Skeletal muscle cell (primary cell): Measurements from ENCODE around the gene UCK1.
"Not testable (repeated sequence)": the region's sequence is repeated elsewhere in the genome, so short reads cannot be mapped to it uniquely, and the experiment has no call there.

Experiments used
- DNase-seq: peaks from one replicate; pipeline ENCODE4 v3.0.0-alpha.2; 2010; ENCODE audit warnings: low read depth
- H3K4me3 ChIP-seq: 2 replicates; pipeline ENCODE4 v1.5.1; 2011; ENCODE audit warnings: low read depth, mild to moderate bottlenecking, control low read depth, low read length, moderate library complexity

The UCK1 gene

DNA sequence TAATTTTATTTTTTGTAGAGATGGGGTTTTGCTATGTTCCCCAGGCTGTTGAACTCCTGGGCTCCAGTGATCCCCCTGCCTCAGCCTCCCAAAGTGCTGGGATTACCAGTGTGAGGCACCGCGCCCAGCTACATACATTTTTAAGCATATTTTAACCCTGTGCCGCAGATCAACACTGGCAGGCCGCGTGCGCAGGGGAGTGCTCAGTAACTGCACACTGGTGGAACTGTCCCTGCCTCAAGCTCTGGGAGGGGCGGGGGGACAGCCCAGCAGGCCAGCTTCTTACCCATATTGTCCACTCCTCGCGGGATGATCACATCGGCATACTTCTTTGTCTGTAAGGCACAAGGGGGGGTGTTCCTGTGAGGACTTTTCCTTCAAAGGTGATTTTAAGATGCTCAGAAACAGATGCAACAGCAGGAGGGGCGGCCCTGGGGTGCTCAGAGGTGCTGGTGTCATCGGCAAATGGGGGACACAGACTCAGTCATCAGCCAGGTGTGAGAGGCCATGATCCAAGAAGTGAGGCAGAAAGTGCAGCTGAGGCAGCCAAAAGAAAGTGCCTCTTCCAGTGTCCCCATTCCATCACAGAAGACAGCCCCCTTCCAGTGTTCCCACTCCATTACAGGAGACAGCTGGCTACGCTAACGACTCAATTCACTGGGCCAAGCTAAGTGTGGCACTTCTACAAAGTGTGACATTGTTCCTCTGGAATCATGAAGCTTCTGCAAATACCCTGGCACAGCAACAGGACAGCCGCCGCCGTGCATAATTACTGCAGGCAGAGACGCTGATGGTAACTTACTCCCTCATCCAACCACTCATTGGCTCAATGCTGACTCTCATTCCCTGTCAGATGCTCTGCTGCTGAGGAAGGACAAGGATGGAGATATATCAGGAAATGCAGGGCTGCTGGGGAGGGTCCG, 5.2 kb downstream of the UCK1 start:
- DNase-seq, result no peak
- H3K4me3 ChIP-seq, result no peak overlapping the region

DNA sequence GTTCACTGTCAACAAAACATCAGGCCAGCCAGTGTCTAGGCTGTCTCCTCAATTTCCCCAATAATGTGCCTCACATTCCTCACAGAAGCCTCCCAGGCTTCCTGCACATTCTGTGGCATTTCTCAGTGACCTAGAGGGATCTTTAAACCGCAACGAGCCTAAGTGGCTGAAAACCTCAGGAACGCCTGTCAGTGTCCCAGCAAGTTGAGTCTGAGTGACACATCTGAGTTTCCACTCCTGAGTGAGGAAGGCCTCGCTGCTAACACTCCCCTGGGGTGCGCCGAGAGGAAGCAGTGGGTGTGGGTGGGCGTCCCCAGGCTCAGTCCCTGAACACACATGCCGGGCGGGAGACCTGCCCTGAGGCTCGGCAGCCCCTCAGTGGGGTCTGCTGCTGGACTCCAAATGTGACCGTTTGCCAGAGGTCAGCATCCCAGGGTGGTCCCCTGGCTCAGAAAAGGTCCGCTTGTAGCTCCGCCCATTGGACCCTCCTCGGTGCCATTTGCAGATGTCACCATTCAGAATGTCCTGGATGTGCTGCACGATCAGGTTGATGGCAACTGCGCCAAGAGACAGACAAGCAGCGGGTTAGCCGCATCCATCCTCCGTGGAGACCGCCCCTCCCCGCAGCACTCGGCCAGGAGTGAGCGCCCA, 6.3 kb downstream of the UCK1 start:
- no peak overlapping the region for H3K4me3 ChIP-seq
- DNase-seq, result no peak

DNA sequence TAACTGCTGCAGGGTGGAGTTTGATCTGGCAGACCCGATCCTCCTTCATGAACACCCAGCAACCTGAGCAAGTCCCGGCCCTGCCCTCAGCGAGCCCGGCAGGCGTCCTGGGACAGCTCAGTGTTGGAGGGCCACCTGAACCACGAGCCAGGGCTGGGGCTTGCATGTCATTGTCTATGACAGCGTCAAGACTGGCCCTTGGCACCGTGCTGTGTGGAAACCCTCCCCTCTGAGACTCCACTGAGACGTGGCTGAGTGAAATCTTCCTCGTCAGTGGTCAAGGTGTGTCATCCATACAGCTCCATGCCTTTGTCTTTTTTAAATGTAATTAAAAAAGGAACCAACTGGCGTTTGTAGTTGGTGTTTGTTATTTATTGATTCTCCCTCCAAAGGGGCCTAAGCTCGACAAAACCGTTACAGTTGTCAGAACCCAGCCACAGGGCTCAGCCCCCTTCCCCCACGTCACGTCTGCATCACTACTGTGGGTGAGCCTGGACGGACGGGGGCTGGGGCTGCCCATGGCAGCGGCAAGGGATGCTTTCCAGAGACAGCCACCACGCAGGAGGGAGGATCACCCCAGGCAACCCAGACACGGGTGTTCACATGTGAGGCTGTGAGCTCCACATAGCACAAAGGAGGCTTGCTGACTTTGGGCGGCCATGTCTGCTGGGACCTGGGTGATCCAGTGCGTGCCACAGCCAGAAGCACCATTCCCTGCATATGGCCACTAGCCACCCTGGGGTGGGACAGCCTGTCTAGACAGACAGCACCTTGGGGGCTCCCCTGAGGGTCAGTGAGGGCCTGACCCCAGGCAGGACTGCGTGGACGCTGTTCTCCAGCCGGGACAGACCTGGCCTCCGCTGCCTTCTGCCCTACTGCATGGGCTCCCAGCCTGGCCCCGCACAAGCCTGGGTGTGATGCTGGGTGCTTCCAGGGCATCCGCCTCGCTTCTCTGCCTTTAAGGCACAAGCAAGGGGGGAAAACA, 7.3 kb downstream of the UCK1 start:
- no peak for DNase-seq
- H3K4me3 ChIP-seq, result no peak overlapping the region

DNA sequence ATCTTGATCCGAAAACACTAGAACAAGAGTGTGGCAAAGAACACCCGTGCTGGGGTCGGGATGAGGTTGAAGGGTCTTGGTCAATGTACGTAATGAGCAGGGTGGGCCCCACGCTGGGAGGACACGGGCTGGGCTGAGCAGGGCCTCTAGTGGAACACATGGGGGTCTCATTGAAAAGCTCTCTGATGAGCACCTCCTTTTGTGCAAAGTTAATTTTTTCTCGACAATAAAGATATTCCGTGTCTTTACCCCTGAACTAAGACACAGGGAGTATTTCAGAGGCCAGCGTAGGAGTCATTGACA, 8.0 kb downstream of the UCK1 start:
- DNase-seq, result no peak
- no peak overlapping the region for H3K4me3 ChIP-seq

DNA sequence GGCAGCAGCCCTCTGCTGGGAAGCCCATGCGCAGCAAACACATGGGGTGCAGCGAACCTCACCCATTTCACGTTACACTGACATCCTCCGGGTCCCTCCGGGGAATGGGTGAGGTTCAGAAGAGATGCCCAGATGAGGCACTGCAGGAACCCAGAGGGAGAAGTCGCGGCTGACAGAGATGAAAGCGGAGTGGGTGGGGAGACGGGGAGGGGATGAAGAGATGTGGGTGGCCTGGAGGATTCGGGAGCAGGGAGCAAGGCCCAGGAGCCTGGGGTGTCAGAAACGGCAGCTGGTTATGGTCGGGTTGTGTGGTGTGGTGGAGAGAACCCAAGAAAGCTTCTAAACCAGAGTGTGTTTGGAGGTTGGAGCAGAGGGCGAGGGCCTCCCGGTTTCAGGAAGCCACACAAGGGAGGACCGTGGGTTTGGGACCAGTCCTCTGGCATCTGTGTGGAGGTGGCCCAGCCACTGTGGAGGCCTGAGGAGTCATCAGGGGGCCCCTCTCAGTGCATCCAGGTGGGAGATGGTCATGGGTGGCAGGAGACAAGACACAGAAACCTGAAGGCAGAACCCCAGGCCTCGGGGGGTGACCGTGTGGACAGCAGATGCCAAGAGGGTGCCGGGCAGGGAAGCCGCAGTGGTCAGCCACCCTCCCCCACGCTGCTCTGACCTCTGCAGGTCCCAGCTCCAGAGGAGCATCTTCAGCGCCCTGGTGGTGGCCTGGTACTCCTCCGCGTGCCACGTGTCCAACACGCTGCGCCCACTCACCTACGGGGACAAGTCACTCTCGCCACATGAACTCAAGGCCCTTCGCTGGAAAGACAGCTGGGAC, 8.6 kb downstream of the UCK1 start:
- no peak overlapping the region for H3K4me3 ChIP-seq
- no peak for DNase-seq

DNA sequence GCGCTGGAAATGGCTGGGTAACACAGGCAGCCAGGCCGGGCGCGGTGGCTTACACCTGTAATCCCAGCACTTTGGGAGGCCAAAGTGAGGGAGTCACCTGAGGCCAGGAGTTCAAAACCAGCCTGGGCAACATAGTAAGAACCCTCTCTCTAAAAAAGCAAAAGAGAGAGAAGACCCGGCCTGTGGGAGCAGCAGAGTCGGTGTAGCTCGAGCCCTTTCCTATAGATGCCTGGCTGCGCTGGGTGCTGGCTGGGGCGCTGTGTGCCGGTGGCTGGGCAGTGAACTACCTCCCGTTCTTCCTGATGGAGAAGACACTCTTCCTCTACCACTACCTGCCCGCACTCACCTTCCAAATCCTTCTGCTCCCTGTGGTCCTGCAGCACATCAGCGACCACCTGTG, 9.2 kb downstream of the UCK1 start:
- DNase-seq, result no peak
- H3K4me3 ChIP-seq, result no peak overlapping the region

DNA sequence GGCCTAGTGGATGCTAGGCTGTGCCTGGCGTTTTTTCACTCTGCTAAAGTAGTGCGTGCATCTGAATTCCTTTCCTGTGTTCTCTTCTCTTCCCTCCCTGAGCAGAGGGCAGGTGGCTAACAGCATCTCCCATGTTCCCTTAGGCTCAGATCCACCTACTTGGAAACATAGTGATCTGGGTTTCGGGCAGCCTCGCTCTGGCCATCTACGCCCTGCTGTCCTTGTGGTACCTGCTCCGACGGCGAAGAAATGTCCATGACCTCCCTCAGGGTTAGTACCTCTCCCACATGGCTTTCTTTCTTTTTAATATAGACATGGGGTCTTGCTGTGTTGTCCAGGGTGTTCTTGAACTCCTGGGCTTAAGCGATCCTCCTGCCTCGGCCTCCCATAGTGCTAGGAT, 9.9 kb downstream of the UCK1 start:
- no peak overlapping the region for H3K4me3 ChIP-seq
- no peak for DNase-seq

DNA sequence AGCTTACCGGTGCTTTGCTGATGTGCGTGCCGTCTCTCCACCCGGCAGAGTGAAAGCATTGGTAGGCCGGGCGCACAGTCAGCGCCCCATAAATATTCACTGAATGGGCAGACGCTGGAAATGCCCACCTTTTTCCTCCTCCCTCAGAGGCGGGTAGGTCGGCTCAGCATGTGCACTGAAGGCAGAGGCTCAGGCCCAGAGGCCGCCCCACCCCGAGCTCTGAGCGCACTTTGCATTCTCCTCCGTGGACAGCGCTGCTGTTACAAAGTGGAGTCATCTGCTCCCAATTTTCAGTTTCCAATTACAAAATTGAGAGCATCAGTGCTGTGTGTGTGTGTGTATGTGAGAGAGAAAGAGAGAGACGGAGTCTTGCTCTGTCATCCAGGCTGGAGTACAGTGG, 10.6 kb downstream of the UCK1 start:
- no peak overlapping the region for H3K4me3 ChIP-seq
- no peak for DNase-seq

DNA sequence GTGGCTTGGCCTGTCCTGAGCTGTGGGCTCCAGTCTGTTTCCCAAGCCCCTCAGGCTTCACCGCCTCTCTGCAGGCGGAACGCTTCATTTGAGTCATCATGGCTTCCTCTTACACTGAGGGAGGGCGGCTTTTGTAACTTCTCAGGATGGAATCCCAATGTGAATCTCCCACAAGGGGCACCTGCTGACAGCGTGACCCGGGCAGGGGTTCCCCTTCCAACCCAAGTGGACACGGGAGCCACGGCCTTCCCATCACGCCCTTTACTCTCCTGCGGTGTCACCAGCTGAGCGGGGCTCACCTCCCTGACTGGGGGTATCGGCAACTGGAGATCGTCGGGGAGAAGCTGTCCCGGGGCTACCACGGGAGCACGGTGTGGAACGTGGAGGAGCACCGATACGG, 12.5 kb downstream of the UCK1 start:
- no peak for DNase-seq
- no peak overlapping the region for H3K4me3 ChIP-seq

DNA sequence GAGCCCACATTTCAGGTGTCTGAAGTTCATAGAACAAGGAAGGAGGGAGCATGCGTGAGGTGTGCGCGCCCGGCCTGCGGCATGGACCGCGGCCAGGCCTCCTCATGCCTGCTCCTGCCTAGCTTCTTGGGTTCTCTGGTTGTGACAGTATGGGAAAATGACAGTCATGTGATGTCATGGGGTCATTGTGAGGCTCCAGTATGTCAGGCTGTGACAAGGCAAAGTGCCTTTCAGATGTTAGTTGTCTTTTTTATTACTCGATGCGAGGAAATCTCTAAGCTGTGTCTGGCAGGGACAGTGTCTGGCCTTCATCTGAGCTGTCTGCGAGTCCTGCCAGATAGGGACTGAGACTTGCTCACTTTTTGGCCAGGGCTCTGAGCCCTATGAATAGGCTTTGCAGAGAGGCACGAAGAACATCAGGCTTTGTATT, 13.3 kb downstream of the UCK1 start:
- no peak overlapping the region for H3K4me3 ChIP-seq
- DNase-seq, result no peak

DNA sequence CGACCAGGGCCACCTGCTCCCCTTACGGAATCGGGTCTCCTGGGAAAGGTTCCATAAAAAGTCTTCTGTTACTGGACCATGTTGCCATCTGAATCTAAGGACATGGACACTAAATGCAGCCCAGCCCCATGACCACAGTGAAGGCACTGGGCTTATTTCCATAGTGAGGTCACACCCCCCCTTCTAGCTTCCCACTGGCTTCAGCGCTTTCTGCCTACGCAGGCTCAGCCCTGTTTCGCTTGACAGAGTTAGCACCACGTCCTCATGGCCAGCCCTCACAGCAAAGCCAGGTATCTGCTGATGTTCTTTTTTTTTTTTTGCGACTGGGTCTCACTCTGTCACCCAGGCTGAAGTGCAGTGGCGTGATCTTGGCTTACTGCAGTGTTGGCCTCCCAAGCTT, 14.1 kb downstream of the UCK1 start:
- no peak overlapping the region for H3K4me3 ChIP-seq
- DNase-seq, result no peak

DNA sequence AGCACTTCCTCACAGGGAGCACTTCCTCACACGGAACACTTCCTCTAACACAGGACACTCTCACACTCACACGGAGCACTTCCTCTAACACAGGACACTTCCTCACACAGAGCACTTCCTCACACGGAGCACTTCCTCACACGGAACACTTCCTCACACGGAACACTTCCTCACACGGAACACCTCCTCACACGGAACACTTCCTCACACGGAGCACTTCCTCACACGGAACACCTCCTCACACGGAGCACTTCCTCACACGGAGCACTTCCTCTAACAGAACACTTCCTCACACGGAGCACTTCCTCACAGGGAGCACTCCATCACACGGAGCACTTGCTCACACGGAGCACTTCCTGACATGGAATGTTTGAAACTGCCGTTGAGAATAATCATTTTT, 15.0 kb downstream of the UCK1 start:
- H3K4me3 ChIP-seq, result no peak overlapping the region
- no peak for DNase-seq

DNA sequence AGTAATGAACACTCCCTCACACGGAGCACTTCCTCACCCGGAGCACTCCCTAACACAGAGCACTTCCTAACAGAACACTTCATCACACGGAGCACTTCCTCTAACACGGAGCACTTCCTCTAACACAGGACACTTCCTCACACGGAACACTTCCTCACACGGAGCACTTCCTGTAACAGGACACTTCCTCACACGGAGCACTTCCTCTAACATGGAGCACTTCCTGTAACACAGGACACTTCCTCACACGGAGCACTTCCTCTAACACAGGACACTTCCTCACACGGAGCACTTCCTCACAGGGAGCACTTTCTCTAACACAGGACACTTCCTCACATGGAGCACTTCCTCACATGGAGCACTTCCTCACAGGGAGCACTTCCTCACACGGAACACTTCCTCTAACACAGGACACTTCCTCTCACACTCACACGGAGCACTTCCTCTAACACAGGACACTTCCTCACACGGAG, 15.5 kb downstream of the UCK1 start:
- not testable (repeated sequence) for DNase-seq

DNA sequence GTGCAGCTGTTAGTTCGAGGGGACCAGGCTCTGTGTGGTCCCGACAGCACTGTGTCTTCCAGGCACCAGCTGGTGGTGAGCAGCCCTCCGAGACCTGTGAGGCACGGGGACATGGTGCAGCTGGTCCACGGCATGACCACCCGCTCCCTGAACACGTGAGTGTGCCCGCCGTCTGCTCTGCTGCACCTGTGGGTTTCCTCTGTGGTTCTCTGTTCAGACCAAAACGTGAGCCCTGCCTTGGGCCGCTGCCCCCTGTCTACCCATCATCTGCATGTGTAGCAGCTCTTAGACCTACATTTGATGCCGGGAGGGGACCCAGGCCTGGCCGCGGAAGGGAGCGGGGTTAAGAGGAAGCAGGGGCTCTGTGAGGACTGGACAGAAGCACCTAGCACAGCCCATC, 17.9 kb downstream of the UCK1 start:
- H3K4me3 ChIP-seq, result no peak overlapping the region
- DNase-seq, result no peak

More for the DNA sequence above, 15.5 kb downstream of the UCK1 start:
- H3K4me3 ChIP-seq, result not testable (repeated sequence)

DNA sequence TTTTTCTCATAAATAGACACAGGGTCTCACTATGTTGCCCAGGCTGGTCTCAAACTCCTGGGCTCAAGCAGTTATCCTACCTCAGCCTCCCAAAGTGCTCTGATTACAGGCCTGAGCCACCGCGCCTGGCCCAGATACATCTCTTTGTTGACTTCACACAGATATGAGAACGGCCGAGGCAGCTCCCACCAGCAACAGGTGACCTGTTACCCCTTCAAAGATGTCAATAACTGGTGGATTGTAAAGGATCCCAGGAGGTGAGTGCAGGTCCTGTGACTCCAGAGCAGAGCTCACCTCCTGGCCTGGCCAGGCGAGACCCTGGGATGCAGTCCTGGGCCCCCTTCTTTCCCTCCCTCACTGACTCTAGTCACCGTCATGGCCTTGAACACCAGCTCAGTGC, 19.2 kb downstream of the UCK1 start:
- no peak for DNase-seq

DNA sequence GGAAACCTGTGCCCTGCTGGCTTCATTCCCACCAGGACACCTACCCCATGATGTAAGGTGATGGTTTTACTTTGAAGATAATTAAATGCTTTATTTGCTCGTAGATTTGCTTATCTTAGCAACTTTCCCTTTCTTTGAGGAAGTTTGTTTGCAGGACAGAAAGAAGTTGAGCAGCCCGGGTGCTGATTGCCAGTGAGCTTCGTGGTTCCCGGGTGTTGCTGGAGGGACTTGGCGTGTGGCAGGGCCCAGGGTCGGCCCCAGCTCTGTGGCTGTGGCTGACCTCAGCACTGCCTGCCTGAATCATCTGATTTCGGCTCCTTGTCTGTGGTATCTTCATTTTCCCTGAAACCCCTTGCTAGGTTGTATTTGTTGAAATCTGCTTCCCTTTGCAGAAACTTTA, 19.6 kb downstream of the UCK1 start:
- no peak for DNase-seq
- no peak overlapping the region for H3K4me3 ChIP-seq

More for the DNA sequence above, 19.2 kb downstream of the UCK1 start:
- H3K4me3 ChIP-seq, result no peak overlapping the region

DNA sequence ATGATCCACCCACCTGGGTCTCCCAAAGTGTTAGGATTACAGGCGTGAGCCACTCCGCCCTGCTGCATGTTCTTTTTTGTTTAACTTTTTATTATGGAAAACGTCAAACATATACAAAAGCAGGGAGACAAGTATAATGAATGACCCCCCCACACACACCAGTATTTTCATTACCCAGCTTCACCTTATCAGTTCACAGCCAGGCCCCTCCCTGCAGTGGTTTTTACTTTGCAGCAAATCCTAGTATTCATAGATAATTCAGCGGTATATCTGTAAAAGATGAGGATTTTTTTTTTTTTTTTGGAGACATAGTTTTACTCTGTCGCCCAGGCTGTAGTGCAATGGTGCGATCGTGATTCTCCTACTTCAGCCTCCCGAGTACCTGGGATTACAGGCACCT, 26.1 kb downstream of the UCK1 start:
- DNase-seq, result no peak
- H3K4me3 ChIP-seq, result no peak overlapping the region

DNA sequence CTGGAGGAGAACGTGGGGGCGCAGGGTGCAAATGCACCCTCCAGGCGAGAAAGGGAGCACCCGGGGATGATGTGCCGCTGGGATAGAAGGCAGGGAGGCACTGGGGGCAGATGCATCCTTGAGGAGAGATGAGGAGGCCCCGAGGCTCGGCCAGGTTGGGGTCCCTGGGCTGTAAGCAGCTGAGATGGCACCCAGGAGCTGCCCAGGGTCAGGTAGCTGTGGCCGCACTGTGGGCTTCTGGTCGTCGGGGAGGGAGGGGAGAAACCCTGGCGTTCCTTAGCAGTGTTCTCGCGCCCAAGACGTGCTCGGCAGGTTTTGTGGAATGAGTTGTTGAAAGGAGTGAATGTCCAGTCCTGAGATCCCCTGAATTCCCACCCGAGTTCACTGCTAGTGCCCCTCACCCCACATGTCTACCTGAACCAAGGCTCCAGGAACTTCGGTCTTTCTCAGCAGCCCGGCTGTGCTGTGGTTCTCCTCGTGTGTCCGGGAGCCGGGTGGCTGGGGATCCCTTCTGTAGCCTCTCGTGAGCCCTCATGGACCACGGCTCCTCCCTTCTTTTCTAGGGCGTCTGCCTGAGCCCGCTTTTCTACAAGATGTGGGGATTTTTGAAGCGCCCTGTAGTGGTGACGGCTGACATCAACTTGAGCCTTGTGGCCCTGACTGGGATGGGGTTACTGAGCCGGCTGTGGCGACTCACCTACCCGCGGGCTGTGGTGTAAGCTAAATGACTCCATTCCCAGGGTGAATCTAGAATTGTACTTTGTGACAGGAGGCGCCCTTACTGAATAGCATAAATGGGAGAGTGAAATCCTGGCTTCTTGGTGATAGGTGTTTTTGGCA, 27.2 kb downstream of the UCK1 start:
- DNase-seq, result no peak
- peak overlapping the region; percentile 82 for H3K4me3 ChIP-seq
